DND-41 (cell line): ENCODE measurements around the gene ATOH1.

Source experiments
- ATAC-seq: fragments of 200-7000 bp; cut with Tn5 transposase; 3 replicates; pipeline ENCODE4 v1.9.1; 2021; ENCODE audit warnings: low read depth; ENCODE audit not compliant: insufficient read depth
- DNase-seq: peaks from one replicate; pipeline ENCODE4 v3.0.0-alpha.2; 2020
- H2AFZ ChIP-seq: 2 replicates; pipeline ENCODE4 v1.6.0; 2012; ENCODE audit warnings: low read depth, low read length
- H3K27ac ChIP-seq: 2 replicates; pipeline ENCODE4 v1.5.1; 2012; ENCODE audit warnings: low read length, inconsistent platforms
- H3K27me3 ChIP-seq: fragments of 200-600 bp; sonication (generic); 2 replicates; pipeline ENCODE4 v1.6.0; 2012; ENCODE audit warnings: low read length, mild to moderate bottlenecking, inconsistent platforms; ENCODE audit not compliant: insufficient read depth, poor library complexity
- H3K36me3 ChIP-seq: 2 replicates; pipeline ENCODE4 v1.5.1; 2012; ENCODE audit warnings: low read length, inconsistent platforms; ENCODE audit not compliant: insufficient read depth
- H3K4me1 ChIP-seq: 2 replicates; pipeline ENCODE4 v1.5.1; 2012; ENCODE audit warnings: mild to moderate bottlenecking, low read length; ENCODE audit not compliant: insufficient read depth
- H3K4me2 ChIP-seq: 2 replicates; pipeline ENCODE4 v1.6.0; 2012; ENCODE audit warnings: mild to moderate bottlenecking, moderate library complexity, low read length, inconsistent platforms; ENCODE audit not compliant: insufficient read depth
- H3K4me3 ChIP-seq, 2 experiments: fragments of 200-600 bp in 1 of 2; shearing (Covaris generic) in 1 of 2; 2 replicates each; pipeline ENCODE4 v1.5.1; 2012 to 2016; ENCODE audit warnings: inconsistent platforms in 2 of 2, low read length in 2 of 2, mild to moderate bottlenecking in 2 of 2, low read depth in 1 of 2, moderate library complexity in 1 of 2
- H3K79me2 ChIP-seq: 2 replicates; pipeline ENCODE4 v1.6.0; 2012; ENCODE audit warnings: low read length, inconsistent platforms; ENCODE audit not compliant: insufficient read depth
- H3K9ac ChIP-seq: 2 replicates; pipeline ENCODE4 v1.6.0; 2012; ENCODE audit warnings: low read depth, mild to moderate bottlenecking, inconsistent platforms, low read length, moderate library complexity
- H3K9me3 ChIP-seq: 2 replicates; pipeline ENCODE4 v1.5.1; 2012; ENCODE audit warnings: low read length, moderate library complexity, mild to moderate bottlenecking, inconsistent platforms; ENCODE audit not compliant: insufficient read depth, severe bottlenecking
- H4K20me1 ChIP-seq: 2 replicates; pipeline ENCODE4 v1.6.0; 2012; ENCODE audit warnings: low read length; ENCODE audit not compliant: insufficient read depth
- EZH2 ChIP-seq: IDR thresholded peaks from 3 replicates; pipeline ENCODE4 v1.6.1; 2012; ENCODE audit warnings: borderline replicate concordance, low read depth, mild to moderate bottlenecking, moderate library complexity, low read length, inconsistent platforms; ENCODE audit not compliant: severe bottlenecking
- TF ChIP-seq, protein P1 (sequence below): IDR thresholded peaks from 2 replicates; pipeline ENCODE4 v1.5.1; 2012; ENCODE audit warnings: borderline replicate concordance, low read length, moderate library complexity, mild to moderate bottlenecking; ENCODE audit not compliant: poor library complexity, severe bottlenecking; ENCODE audit errors: extremely low read depth

Gene ATOH1

DNA sequence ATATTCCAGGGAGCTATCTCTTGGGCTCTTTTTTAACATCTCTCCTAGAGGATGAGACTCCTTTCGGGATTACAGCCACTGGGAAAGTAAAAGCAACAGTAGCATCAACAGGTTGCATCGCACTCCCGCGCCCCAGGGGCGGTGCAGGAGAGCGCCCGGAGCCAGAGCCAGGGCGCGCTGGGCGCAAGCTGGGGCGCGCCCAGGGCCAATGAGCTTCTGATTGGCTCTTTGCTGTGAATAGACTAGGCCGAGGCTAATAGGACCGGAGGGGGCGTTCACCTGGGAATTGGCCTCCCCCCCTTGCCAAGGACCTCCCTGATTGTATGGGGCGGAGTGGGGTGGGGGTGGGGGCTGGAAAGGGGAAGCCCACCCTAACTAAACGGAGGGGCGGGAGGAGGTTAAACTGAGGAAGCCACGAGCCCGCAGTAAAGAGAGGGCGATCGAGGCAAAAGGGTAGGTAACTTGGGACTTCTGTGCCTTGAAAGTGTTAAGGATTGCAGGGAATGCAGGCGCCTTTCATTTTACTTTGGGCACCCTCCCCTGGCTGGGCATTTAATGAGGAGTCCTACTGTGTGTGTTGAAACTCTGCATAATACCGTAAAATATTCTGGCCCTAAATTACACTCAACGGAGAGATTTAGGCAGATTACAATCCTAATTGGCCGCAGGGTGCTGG is 1.1 kb upstream of the ATOH1 start:
- no peak for DNase-seq
- no peaks in the 10 kb centered on the region for H3K79me2 ChIP-seq
- H3K4me1 ChIP-seq = no peaks in the 10 kb centered on the region
- no peaks in the 10 kb centered on the region for H3K36me3 ChIP-seq
- TF ChIP-seq EZH2 = no peak
- TF ChIP-seq, protein P1, sequence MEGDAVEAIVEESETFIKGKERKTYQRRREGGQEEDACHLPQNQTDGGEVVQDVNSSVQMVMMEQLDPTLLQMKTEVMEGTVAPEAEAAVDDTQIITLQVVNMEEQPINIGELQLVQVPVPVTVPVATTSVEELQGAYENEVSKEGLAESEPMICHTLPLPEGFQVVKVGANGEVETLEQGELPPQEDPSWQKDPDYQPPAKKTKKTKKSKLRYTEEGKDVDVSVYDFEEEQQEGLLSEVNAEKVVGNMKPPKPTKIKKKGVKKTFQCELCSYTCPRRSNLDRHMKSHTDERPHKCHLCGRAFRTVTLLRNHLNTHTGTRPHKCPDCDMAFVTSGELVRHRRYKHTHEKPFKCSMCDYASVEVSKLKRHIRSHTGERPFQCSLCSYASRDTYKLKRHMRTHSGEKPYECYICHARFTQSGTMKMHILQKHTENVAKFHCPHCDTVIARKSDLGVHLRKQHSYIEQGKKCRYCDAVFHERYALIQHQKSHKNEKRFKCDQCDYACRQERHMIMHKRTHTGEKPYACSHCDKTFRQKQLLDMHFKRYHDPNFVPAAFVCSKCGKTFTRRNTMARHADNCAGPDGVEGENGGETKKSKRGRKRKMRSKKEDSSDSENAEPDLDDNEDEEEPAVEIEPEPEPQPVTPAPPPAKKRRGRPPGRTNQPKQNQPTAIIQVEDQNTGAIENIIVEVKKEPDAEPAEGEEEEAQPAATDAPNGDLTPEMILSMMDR = no peak
- no peak overlapping the region for H3K4me3 ChIP-seq
- no peak overlapping the region for H3K4me2 ChIP-seq
- H3K9me3 ChIP-seq = no peaks in the 10 kb centered on the region
- no peak overlapping the region for H3K27ac ChIP-seq
- H3K9ac ChIP-seq = no peak overlapping the region
- no peak for ATAC-seq
- H2AFZ ChIP-seq = no peak overlapping the region
- H4K20me1 ChIP-seq = no peaks in the 10 kb centered on the region
- H3K27me3 ChIP-seq = no peaks in the 10 kb centered on the region

DNA sequence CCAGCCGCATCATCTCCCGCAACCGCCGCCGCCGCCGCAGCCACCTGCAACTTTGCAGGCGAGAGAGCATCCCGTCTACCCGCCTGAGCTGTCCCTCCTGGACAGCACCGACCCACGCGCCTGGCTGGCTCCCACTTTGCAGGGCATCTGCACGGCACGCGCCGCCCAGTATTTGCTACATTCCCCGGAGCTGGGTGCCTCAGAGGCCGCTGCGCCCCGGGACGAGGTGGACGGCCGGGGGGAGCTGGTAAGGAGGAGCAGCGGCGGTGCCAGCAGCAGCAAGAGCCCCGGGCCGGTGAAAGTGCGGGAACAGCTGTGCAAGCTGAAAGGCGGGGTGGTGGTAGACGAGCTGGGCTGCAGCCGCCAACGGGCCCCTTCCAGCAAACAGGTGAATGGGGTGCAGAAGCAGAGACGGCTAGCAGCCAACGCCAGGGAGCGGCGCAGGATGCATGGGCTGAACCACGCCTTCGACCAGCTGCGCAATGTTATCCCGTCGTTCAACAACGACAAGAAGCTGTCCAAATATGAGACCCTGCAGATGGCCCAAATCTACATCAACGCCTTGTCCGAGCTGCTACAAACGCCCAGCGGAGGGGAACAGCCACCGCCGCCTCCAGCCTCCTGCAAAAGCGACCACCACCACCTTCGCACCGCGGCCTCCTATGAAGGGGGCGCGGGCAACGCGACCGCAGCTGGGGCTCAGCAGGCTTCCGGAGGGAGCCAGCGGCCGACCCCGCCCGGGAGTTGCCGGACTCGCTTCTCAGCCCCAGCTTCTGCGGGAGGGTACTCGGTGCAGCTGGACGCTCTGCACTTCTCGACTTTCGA is 654 bp downstream of the ATOH1 start:
- H2AFZ ChIP-seq = no peak overlapping the region
- no peak overlapping the region for H3K27ac ChIP-seq
- no peaks in the 10 kb centered on the region for H3K27me3 ChIP-seq
- H3K36me3 ChIP-seq = no peaks in the 10 kb centered on the region
- H3K4me1 ChIP-seq = no peaks in the 10 kb centered on the region
- ATAC-seq (no peak), DNase-seq (no peak)
- no peak overlapping the region for H3K4me3 ChIP-seq
- no peak overlapping the region for H3K9ac ChIP-seq
- no peaks in the 10 kb centered on the region for H4K20me1 ChIP-seq
- no peaks in the 10 kb centered on the region for H3K9me3 ChIP-seq
- TF ChIP-seq EZH2 = no peak
- TF ChIP-seq, protein P1 = no peak
- H3K79me2 ChIP-seq = no peaks in the 10 kb centered on the region
- no peak overlapping the region for H3K4me2 ChIP-seq

DNA sequence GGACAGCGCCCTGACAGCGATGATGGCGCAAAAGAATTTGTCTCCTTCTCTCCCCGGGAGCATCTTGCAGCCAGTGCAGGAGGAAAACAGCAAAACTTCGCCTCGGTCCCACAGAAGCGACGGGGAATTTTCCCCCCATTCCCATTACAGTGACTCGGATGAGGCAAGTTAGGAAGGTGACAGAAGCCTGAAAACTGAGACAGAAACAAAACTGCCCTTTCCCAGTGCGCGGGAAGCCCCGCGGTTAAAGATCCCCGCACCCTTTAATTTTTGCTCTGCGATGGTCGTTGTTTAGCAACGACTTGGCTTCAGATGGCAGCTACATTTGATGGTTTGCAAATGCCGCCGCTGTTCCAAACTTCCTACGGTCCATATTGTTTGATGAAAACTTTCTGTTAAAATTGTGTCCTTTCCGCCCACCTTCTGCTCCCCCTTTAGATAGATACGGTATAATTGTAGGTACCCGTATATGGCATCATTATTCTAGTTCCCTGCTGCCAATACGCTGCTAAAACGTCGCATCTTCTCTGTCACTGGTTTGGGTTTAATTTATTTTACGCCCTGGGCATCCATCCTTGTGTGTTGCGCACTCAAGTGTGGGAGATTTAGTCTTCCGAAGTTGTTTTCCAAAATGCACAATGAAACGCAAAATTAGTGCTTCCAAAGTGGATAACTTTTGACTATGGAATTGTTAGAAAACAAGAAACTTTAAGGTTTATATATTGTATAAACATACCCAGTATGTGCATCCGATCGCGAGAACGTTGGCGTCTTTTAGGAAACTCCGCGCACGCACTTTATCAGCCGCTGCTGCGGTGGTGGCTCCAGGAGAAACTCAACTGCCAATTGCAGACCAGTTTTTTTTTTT is 1.5 kb downstream of the ATOH1 start:
- H3K79me2 ChIP-seq = no peaks in the 10 kb centered on the region
- H3K4me3 ChIP-seq = no peak overlapping the region
- H3K4me1 ChIP-seq = no peaks in the 10 kb centered on the region
- DNase-seq (no peak), ATAC-seq (no peak)
- no peak for TF ChIP-seq EZH2
- TF ChIP-seq, protein P1 = no peak
- no peak overlapping the region for H3K9ac ChIP-seq
- H3K9me3 ChIP-seq = no peaks in the 10 kb centered on the region
- H2AFZ ChIP-seq = no peak overlapping the region
- no peaks in the 10 kb centered on the region for H4K20me1 ChIP-seq
- H3K27me3 ChIP-seq = no peaks in the 10 kb centered on the region
- no peak overlapping the region for H3K4me2 ChIP-seq
- H3K27ac ChIP-seq = no peak overlapping the region
- H3K36me3 ChIP-seq = no peaks in the 10 kb centered on the region
